B cell (primary cell): Measurements from ENCODE around the gene C6orf47. TPM values are rescaled to one million over a fixed set of nuclear protein-coding genes. Genes with fewer than 3 reads are reported as not detected.

Experiments used
- ATAC-seq: fragments of 200-7000 bp; cut with Tn5 transposase; one replicate; pipeline ENCODE4 v1.10.0; 2021; ENCODE audit warnings: low read depth, mild to moderate bottlenecking, moderate number of reproducible peaks, moderate library complexity
- CTCF ChIA-PET: fragments of 350-600 bp; sonication (Branson Sonifier 250); formaldehyde crosslinking; loops from one replicate; lab custom pipeline; 2021; ENCODE audit warnings: antibody characterized with exemption, inconsistent platforms; lab: Charles Lee
- POLR2A ChIA-PET: fragments of 350-600 bp; sonication (Branson Sonifier 250); formaldehyde crosslinking; loops from one replicate; lab custom pipeline; 2021; ENCODE audit warnings: antibody characterized with exemption; lab: Charles Lee
- DNase-seq: peaks from one replicate; pipeline ENCODE4 v3.0.0; 2013
- H2AFZ ChIP-seq: 2 replicates; pipeline ENCODE4 v1.6.1; 2012; ENCODE audit warnings: mild to moderate bottlenecking, low read depth, low read length; ENCODE audit not compliant: insufficient read depth, poor library complexity, severe bottlenecking
- H3K27ac ChIP-seq, 2 donors: 1 replicate in 1 of 2; 2 replicates in 1 of 2; pipeline ENCODE4 v1.5.1; 2012 to 2013; ENCODE audit warnings: low read length in 2 of 2, mild to moderate bottlenecking in 2 of 2, moderate library complexity in 1 of 2
- H3K27me3 ChIP-seq, 4 experiments: fragments of 200-600 bp in 1 of 4; sonication (generic) in 1 of 4; replicated peaks in 1 of 4; 1 replicate in 2 of 4; 2 replicates in 2 of 4; pipeline versions ENCODE4 v1.6.1 to v1.7.0; 2013 to 2016; ENCODE audit warnings: low read length in 3 of 4, mild to moderate bottlenecking in 2 of 4, mixed read lengths in 1 of 4, moderate library complexity in 1 of 4; ENCODE audit not compliant: insufficient read depth in 4 of 4, control insufficient read depth in 3 of 4; ENCODE audit errors: control extremely low read depth in 1 of 4
- H3K36me3 ChIP-seq, 2 experiments: replicated peaks in 1 of 2; 1 replicate in 1 of 2; 2 replicates in 1 of 2; pipeline versions ENCODE4 v1.6.1 to v1.7.1; 2013; ENCODE audit warnings: low read length in 1 of 2; ENCODE audit not compliant: insufficient read depth in 2 of 2, control insufficient read depth in 1 of 2; ENCODE audit errors: control extremely low read depth in 1 of 2, extremely low read depth in 1 of 2
- H3K4me1 ChIP-seq, 2 donors: fragments of 200-600 bp in 1 of 2; sonication (generic) in 1 of 2; 1 replicate in 1 of 2; 2 replicates in 1 of 2; pipeline versions ENCODE4 v1.5.1 to v1.6.1; 2013 to 2017; ENCODE audit warnings: low read length in 2 of 2; ENCODE audit not compliant: control insufficient read depth in 2 of 2, insufficient read depth in 2 of 2
- H3K4me2 ChIP-seq: replicated peaks from 2 replicates; pipeline ENCODE3; 2012; ENCODE audit warnings: mild to moderate bottlenecking, low read depth, low read length; ENCODE audit not compliant: poor library complexity, severe bottlenecking
- H3K4me3 ChIP-seq, 5 experiments: fragments of 200-600 bp in 1 of 5; sonication (generic) in 1 of 5; 1 replicate in 3 of 5; 2 replicates in 2 of 5; pipeline versions ENCODE4 v1.5.1 to v1.7.0; 2011 to 2016; ENCODE audit warnings: low read length in 4 of 5, mild to moderate bottlenecking in 4 of 5, low read depth in 2 of 5, control low read depth in 1 of 5, moderate library complexity in 1 of 5; ENCODE audit not compliant: insufficient read depth in 1 of 5; ENCODE audit errors: control extremely low read depth in 1 of 5, extremely low read depth in 1 of 5
- H3K79me2 ChIP-seq: fragments of 200-600 bp; sonication (generic); one replicate; pipeline ENCODE4 v1.6.0; 2016; ENCODE audit warnings: low read length; ENCODE audit not compliant: control insufficient read depth, insufficient read depth
- H3K9ac ChIP-seq: fragments of 200-600 bp; sonication (generic); 2 replicates; pipeline ENCODE4 v1.6.1; 2017; ENCODE audit warnings: mild to moderate bottlenecking, low read length, moderate library complexity
- H3K9me3 ChIP-seq, 3 donors: one replicate each; pipeline versions ENCODE4 v1.6.1 to v1.7.1; 2013; ENCODE audit warnings: low read length in 2 of 3; ENCODE audit not compliant: control insufficient read depth in 2 of 3, insufficient read depth in 1 of 3; ENCODE audit errors: control extremely low read depth in 1 of 3
- H4K20me1 ChIP-seq: 2 replicates; pipeline ENCODE4 v1.6.0; 2012; ENCODE audit warnings: mild to moderate bottlenecking, low read length; ENCODE audit not compliant: insufficient read depth, control insufficient read depth, poor library complexity, severe bottlenecking
- H3K27ac Mint-ChIP-seq: one replicate; pipeline ENCODE4 v1.8.0; 2021; ENCODE audit warnings: mixed read lengths
- H3K27me3 Mint-ChIP-seq: one replicate; pipeline ENCODE4 v1.8.0; 2021; ENCODE audit warnings: mixed read lengths
- H3K4me1 Mint-ChIP-seq: one replicate; pipeline ENCODE4 v1.8.0; 2021; ENCODE audit warnings: mixed read lengths
- H3K4me3 Mint-ChIP-seq: one replicate; pipeline ENCODE4 v1.8.0; 2021; ENCODE audit warnings: mixed read lengths
- H3K9me3 Mint-ChIP-seq: one replicate; pipeline ENCODE4 v1.8.0; 2022; ENCODE audit warnings: mixed read lengths; ENCODE audit not compliant: insufficient read depth
- EZH2 ChIP-seq: IDR thresholded peaks from 2 replicates; pipeline ENCODE4 v1.6.1; 2012; ENCODE audit warnings: borderline replicate concordance, low read depth, mild to moderate bottlenecking, moderate library complexity, low read length; ENCODE audit not compliant: insufficient read depth, poor library complexity, severe bottlenecking
- WGBS: methylation state at CpG from one replicate; pipeline ENCODE4 v1.1.5; 2013; ENCODE audit warnings: missing lambda C conversion rate; ENCODE audit not compliant: insufficient coverage; 5-methylcytosine and 5-hydroxymethylcytosine counted together
- intact Hi-C: fragments of 100-400 bp; cut with micrococcal nuclease; formaldehyde crosslinking; loops from one replicate; pipeline ENCODE4 v1.10.0; 2022
- polyA plus RNA-seq: library from polyadenylated mRNA; depleted of rRNA; stranded (reverse); fragments of >200 nt; gene quantifications from 2 replicates; pipeline ENCODE4 v1.2.3, GENCODE V29; 2012
- total RNA-seq, 2 donors: library from RNA; stranded (reverse); fragments of 120-200 nt in 1 of 2; gene quantifications; 1 replicate in 1 of 2; 2 replicates in 1 of 2; pipeline versions ENCODE4 v1.2.3 to v1.2.4, GENCODE V29; 2013 to 2022
- TF ChIP-seq, protein P1 (sequence below): fragments of 200-600 bp; IDR thresholded peaks from one replicate; pipeline ENCODE4 v1.8.0; 2022; ENCODE audit warnings: antibody characterized with exemption, mild to moderate bottlenecking

Gene C6orf47
- total and polyA plus RNA-seq, 2 donors (not counting 1 experiment from before 2014, with no cell fraction given), result 7.6 to 34.0 TPM

DNA sequence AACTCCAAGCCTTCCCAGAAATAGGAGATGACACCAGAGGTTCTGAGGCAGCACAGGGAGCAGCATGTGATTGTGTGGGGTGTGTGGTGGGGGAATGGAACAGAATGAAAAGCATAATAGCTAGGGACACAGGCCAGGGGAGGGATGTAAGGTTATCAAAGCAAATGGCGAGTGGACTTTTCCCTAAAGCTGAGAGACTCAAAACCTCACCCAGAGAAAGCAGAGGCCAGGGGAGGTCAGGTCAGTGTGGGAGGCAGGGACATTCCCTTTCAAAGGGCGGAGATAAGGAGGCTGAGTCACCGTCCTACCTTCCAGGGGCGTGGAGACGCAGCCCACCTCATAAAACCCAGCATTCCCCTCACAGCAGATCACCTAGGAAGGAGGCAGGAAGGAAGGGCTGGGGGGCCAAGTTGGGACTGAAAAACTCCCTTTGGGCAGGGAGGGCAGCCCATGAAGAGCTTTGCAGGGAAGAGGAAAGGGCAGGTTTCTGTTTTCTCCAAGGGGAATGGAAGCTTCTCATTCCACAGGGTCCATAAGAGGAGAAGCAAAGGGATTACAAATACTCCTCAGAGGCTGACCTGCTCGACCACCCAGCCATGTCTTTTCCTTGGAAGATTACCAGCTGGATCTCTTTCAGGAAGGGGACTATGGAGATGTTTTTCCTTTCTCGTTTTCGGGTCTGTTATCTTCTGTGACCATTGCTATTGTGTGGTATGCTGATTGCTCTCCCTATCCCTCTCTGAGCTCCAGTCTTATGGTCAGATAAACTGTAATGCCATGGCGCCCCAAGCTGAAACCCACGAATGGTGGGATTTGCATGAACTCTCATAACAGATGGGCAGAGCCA lies 29.9 kb upstream of the C6orf47 start:
- peaks cover 17% of the 10 kb centered on the region for H3K4me1 Mint-ChIP-seq
- no peak overlapping the region for H2AFZ ChIP-seq
- intact Hi-C loops, result no loop called here
- H3K4me3 Mint-ChIP-seq, result no peak overlapping the region
- no peaks in the 10 kb centered on the region for H3K9me3 ChIP-seq
- no peaks in the 10 kb centered on the region for H3K27me3 Mint-ChIP-seq
- WGBS, result 89% methylated on average over 4 of the region's 10 CpGs
- no peak overlapping the region for H3K4me2 ChIP-seq
- H3K9me3 Mint-ChIP-seq, result no peaks in the 10 kb centered on the region
- peaks cover 10 to 18% of the 10 kb centered on the region in 2 donors for H3K4me1 ChIP-seq
- TF ChIP-seq, protein P1, sequence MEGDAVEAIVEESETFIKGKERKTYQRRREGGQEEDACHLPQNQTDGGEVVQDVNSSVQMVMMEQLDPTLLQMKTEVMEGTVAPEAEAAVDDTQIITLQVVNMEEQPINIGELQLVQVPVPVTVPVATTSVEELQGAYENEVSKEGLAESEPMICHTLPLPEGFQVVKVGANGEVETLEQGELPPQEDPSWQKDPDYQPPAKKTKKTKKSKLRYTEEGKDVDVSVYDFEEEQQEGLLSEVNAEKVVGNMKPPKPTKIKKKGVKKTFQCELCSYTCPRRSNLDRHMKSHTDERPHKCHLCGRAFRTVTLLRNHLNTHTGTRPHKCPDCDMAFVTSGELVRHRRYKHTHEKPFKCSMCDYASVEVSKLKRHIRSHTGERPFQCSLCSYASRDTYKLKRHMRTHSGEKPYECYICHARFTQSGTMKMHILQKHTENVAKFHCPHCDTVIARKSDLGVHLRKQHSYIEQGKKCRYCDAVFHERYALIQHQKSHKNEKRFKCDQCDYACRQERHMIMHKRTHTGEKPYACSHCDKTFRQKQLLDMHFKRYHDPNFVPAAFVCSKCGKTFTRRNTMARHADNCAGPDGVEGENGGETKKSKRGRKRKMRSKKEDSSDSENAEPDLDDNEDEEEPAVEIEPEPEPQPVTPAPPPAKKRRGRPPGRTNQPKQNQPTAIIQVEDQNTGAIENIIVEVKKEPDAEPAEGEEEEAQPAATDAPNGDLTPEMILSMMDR, result no peak
- no peak for TF ChIP-seq EZH2
- no peak for DNase-seq
- no peak overlapping the region for H3K9ac ChIP-seq
- ChIA-PET CTCF (interaction anchor here (0.9 to 1.6 kb wide), 3 partner anchors 79 to 140 kb away, joined by 3 to 4 read pairs (median 3); no protein-coding TSS in a partner anchor), POLR2A (interaction anchor here (0.6 kb wide), 1 partner anchor 8 kb away, joined by 4 read pairs; no protein-coding TSS in a partner anchor)
- no peaks in the 10 kb centered on the region for H4K20me1 ChIP-seq
- no peak for ATAC-seq
- no peaks in the 10 kb centered on the region for H3K27me3 ChIP-seq
- H3K4me3 ChIP-seq, result no peak overlapping the region
- peak overlapping the region in 1 of 2 donors; percentile 32 for H3K27ac ChIP-seq
- H3K79me2 ChIP-seq, result no peaks in the 10 kb centered on the region
- H3K27ac Mint-ChIP-seq, result no peak overlapping the region
- H3K36me3 ChIP-seq, result peaks cover 0 to 86% of the 10 kb centered on the region in 2 experiments
